Duodenal mucosa (tissue), 2 donors: Measurements from ENCODE around the gene PALLD.

Experiments used
- H3K27ac ChIP-seq: one replicate; pipeline ENCODE4 v1.7.0; 2013; ENCODE audit warnings: low read depth, low read length
- H3K27me3 ChIP-seq, 2 donors: one replicate each; pipeline ENCODE4 v1.7.0; 2013; ENCODE audit warnings: low read length in 2 of 2, control low read depth in 1 of 2; ENCODE audit not compliant: insufficient read depth in 2 of 2, control insufficient read depth in 1 of 2
- H3K36me3 ChIP-seq, 2 donors: one replicate each; pipeline ENCODE4 v1.7.0; 2013; ENCODE audit warnings: low read length in 2 of 2, control low read depth in 1 of 2; ENCODE audit not compliant: insufficient read depth in 2 of 2, control insufficient read depth in 1 of 2
- H3K4me1 ChIP-seq, 2 donors: one replicate each; pipeline ENCODE4 v1.7.0; 2013; ENCODE audit warnings: low read length in 2 of 2, control low read depth in 1 of 2; ENCODE audit not compliant: insufficient read depth in 2 of 2, control insufficient read depth in 1 of 2
- H3K4me3 ChIP-seq, 2 donors: one replicate each; pipeline ENCODE4 v1.7.0; 2013; ENCODE audit warnings: low read length in 2 of 2, low read depth in 1 of 2
- H3K9ac ChIP-seq, 2 donors: one replicate each; pipeline ENCODE4 v1.7.0; 2013; ENCODE audit warnings: low read length in 2 of 2, low read depth in 1 of 2
- H3K9me3 ChIP-seq, 2 donors: one replicate each; pipeline ENCODE4 v1.7.0; 2013; ENCODE audit warnings: low read length in 2 of 2, control low read depth in 1 of 2; ENCODE audit not compliant: control insufficient read depth in 1 of 2

The PALLD gene

DNA sequence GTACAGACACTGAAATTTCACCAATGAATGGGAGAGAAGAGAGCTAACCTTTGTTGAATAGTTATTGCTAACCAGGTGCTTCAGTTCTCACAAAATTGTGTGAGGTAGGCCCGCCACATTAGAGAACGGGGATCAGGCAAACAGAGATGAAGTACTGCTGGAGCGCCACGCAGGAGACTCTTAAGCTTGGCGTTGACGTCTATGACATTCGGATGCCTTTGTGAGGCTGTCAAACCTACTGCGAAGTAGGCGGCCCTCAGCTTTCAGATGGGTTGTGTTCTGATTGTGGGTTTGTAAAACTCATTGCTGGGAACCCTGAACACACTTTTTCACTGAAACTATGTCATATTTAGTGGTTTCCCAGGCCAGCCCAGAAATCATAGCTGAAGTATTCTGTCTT is 339.6 kb downstream of the PALLD start:
- no peaks in the 10 kb centered on the region for H3K9me3 ChIP-seq
- no peak overlapping the region for H3K27ac ChIP-seq
- peaks cover 0 to 3% of the 10 kb centered on the region in 2 donors for H3K27me3 ChIP-seq
- H3K36me3 ChIP-seq = peaks cover 0 to 4% of the 10 kb centered on the region in 2 donors
- no peak overlapping the region for H3K9ac ChIP-seq
- H3K4me1 ChIP-seq = peaks cover 8 to 11% of the 10 kb centered on the region in 2 donors
- no peak overlapping the region for H3K4me3 ChIP-seq

DNA sequence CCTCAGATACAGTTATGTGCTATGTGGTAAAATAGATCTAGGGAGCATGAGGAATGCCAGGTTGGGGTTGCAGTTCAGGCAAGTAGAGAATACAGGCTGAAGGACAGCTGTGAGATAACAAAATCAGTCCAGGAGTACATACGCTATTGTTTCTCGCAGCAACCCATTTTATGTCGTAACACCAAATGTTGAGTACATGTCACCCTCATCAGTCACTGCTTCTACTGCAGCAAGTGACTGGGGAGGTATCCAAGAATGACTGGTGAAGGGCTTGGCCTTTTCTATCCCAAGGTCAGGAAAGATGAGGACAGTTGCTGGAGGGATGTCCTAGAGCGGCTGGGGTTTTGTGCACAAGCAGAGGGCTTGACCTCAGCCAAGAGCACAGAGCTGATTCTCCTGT is 341.1 kb downstream of the PALLD start:
- peaks cover 0 to 4% of the 10 kb centered on the region in 2 donors for H3K36me3 ChIP-seq

DNA sequence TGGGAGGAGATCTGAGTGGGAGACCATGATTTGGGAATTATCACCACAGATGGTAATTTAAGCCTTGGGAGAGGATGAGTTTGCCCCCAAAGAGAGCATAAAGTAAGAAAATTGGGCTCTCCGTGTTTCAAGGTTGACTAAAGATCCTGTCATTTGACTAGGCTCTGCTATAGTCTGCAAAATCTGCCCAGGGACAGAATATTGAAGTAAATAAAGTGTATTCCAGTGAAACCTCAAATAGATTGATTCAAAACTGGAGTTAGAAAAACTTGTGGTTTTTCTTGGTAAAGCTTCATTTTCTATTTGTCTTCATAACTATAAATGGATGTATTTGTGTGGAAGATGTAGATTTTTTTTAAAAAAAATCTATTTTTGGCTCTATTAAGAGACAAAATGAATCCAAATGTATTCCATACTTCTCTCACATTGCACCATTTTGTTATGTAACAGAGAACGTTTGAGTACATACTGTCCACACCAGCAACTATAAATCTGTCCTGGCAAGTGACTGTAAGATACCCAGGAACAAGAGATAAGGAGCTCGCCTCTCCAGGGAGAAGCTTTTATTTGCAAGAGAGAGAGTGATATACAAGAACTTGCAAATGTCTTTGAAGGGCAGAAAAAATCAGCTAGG is 343.0 kb downstream of the PALLD start:
- no peak overlapping the region for H3K9ac ChIP-seq
- H3K4me3 ChIP-seq = no peak overlapping the region
- no peak overlapping the region for H3K27ac ChIP-seq
- no peaks in the 10 kb centered on the region for H3K9me3 ChIP-seq
- H3K4me1 ChIP-seq = peaks cover 4 to 21% of the 10 kb centered on the region in 2 donors
- no peaks in the 10 kb centered on the region for H3K27me3 ChIP-seq
- peaks cover 0 to 4% of the 10 kb centered on the region in 2 donors for H3K36me3 ChIP-seq

More for the DNA sequence above, 341.1 kb downstream of the PALLD start:
- H3K4me3 ChIP-seq = no peak overlapping the region
- H3K27ac ChIP-seq = no peak overlapping the region
- H3K9ac ChIP-seq = no peak overlapping the region
- no peaks in the 10 kb centered on the region for H3K9me3 ChIP-seq
- peaks cover 0 to 3% of the 10 kb centered on the region in 2 donors for H3K27me3 ChIP-seq
- peaks cover 5 to 21% of the 10 kb centered on the region in 2 donors for H3K4me1 ChIP-seq

DNA sequence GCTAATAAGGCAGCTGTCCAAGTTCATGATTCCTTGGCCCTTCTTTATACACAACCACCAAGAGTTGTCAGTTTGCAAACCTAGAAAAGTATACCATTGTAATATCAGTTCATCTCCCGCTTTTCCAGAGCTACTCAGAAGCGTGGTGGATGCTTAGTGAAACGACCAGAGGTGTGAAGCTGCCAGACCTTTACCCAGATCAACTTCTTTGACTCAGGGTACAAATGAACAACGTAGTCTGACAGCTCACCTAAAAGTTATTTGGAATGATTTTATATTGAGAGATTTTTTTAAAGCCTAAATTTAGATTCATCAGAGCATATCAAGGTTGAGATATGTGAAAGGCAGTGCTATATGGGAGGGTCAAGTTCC is 343.5 kb downstream of the PALLD start:
- Histone ChIP-seq H3K27me3 (no peaks in the 10 kb centered on the region), H3K9ac (no peak overlapping the region), H3K4me3 (no peak overlapping the region), H3K36me3 (peaks cover 0 to 4% of the 10 kb centered on the region in 2 donors), H3K4me1 (peaks cover 7 to 21% of the 10 kb centered on the region in 2 donors), H3K9me3 (no peaks in the 10 kb centered on the region), H3K27ac (no peak overlapping the region)

DNA sequence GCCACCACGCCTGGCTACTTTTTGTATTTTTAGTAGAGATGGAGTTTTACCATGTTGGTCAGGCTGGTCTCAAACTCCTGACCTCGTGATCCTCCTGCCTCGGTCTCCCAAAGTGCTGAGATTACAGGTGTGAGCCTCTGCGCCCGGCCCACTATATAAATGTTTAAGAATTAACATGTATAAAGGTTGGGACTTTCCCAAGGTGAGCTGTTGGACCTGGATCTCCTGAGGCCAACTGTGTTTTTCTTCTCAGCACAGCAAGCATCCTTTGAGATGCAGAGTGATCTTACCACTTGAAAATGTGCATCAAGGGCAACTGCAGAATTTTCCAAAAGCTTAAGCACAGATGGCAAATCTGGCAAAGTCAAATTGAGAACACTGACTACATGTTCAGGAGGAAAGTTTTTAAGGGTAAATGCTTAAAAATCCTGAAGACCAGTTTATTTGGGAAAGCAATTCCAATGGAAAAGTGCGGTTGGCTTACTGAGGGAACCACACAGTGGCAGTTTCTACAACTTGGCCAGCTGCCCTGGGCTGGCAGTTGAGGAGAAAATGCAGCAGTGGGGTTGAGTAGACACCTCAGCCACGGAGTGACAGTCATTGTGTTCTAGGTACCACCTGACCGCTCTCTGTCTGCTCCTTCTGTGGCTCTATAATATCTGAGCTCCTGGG is 344.3 kb downstream of the PALLD start:
- Histone ChIP-seq H3K9ac (no peak overlapping the region), H3K36me3 (peaks cover 0 to 1% of the 10 kb centered on the region in 2 donors), H3K27ac (no peak overlapping the region), H3K9me3 (no peaks in the 10 kb centered on the region), H3K4me3 (peak overlapping the region in 1 of 2 donors; percentile 10), H3K4me1 (peaks cover 7 to 21% of the 10 kb centered on the region in 2 donors), H3K27me3 (no peaks in the 10 kb centered on the region)

DNA sequence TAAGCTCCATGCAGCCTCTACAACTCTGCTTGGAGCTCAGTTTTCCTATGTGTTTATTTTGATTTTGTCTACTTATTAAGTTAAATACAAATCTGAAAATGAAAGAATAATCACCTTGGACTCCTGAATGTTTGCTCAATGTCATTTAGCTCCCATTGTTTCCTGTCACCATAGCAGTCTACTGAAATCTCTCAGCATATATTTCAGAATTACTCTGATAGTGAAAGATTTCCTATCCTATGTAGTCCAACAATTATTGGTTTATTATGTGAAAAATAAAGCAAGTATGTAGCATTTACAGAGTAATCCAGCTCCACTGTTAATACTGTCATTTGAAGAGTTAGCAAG is 344.8 kb downstream of the PALLD start:
- H3K9me3 ChIP-seq = no peaks in the 10 kb centered on the region
- no peaks in the 10 kb centered on the region for H3K27me3 ChIP-seq
- H3K27ac ChIP-seq = no peak overlapping the region
- H3K4me1 ChIP-seq = peaks cover 7 to 21% of the 10 kb centered on the region in 2 donors
- H3K36me3 ChIP-seq = no peaks in the 10 kb centered on the region
- H3K9ac ChIP-seq = no peak overlapping the region
- H3K4me3 ChIP-seq = peak overlapping the region in 1 of 2 donors; percentile 10

DNA sequence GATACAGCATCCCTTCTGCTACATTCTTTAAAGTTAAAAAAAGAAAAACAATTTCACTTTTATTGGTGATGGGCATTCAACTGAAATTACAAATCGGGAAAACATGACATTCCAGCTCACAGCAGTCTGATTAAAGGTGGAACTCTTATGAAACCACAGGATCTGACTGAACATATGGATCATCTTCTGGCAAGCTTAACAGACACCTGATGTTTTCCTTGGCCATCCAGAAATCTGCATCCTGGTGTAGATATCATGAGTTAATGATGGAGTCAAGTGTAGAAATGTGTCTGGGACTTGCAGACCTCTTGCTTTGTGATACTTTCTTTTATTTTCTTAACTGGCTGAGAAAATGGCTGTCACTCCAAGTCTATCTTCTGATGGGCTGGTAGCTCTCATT is 345.3 kb downstream of the PALLD start:
- no peaks in the 10 kb centered on the region for H3K36me3 ChIP-seq
- no peak overlapping the region for H3K4me3 ChIP-seq
- peaks cover 7 to 21% of the 10 kb centered on the region in 2 donors for H3K4me1 ChIP-seq
- no peaks in the 10 kb centered on the region for H3K27me3 ChIP-seq
- H3K27ac ChIP-seq = no peak overlapping the region
- no peaks in the 10 kb centered on the region for H3K9me3 ChIP-seq
- peak overlapping the region in 1 of 2 donors; percentile 4 for H3K9ac ChIP-seq

DNA sequence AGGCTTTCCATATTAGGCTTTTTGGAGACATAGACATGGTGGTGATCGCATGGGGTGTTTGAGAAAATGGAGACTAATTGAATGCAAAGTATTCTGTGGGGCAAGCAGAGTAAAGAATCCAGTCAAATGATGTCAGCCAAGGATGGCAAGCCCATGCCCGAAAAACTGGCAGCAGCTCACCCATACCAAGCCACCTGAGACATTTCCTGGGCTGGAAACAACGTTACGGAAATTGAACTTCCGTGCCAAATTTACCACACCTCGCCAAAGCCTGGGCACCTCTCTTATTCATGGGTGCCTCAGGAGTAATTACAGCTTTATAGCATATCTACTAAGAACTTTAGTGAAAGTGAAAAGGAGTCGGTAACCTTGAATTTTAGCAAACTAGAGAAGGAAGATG is 346.8 kb downstream of the PALLD start:
- no peaks in the 10 kb centered on the region for H3K27me3 ChIP-seq
- H3K9ac ChIP-seq = no peak overlapping the region
- no peaks in the 10 kb centered on the region for H3K9me3 ChIP-seq
- no peaks in the 10 kb centered on the region for H3K36me3 ChIP-seq
- H3K4me1 ChIP-seq = peaks cover 11 to 26% of the 10 kb centered on the region in 2 donors
- no peak overlapping the region for H3K4me3 ChIP-seq
- H3K27ac ChIP-seq = no peak overlapping the region

DNA sequence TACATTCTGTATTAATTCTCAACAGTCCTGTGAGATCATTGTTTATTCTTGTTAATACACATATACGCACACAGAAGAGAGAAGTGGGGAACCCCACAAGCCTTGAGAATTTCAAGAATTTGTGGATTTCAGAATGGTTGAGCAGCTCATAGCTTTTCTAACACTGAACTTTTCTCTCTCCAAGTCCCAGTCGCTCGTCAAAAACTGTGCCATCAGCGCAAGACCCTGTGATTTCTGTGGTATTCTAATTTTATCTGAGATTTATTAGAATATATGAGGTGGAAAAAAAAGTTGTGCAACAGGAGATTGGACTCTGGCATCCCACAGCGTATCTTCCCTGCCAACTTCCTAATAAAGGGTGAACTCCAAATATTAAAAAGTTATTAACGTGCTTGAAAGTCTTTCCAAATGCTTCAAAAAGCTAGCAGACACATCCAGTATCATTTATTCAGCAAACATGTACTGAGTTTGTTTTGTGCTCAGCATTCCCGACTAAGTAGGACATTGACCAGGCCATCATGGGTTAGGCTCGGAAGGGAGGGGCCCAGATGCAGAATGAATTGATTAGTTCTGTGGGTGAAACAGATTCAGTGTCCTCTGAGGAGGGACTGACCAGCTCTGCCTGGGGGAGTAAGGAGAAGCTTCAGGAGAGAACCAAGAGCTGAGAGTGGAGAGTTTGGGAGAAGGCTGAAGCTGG is 347.6 kb downstream of the PALLD start:
- Histone ChIP-seq H3K4me3 (no peak overlapping the region), H3K4me1 (peaks cover 16 to 34% of the 10 kb centered on the region in 2 donors), H3K27me3 (no peaks in the 10 kb centered on the region), H3K9ac (no peak overlapping the region), H3K36me3 (no peaks in the 10 kb centered on the region), H3K27ac (peak overlapping the region; percentile 1), H3K9me3 (no peaks in the 10 kb centered on the region)

DNA sequence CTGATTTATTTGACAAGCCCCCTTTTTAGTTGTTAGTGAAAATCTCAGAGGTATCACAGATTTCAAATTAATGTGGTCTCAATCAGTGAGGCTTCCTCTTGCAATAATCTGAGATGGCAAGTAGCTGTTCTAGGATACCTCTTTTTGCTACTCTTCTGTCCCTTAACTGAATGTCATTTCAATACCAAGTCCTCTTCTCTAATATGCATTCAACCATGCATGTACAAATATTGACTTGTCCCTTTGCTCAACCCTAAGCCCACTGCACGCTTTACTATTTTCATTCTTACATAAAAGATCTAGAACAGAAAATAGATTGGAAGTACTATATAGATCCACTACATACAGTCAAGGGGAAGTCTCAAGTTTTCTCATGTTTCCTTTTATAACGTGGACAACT is 349.0 kb downstream of the PALLD start:
- Histone ChIP-seq H3K4me3 (no peak overlapping the region), H3K4me1 (peaks cover 16 to 29% of the 10 kb centered on the region in 2 donors), H3K9ac (no peak overlapping the region), H3K27ac (no peak overlapping the region), H3K9me3 (no peaks in the 10 kb centered on the region), H3K27me3 (no peaks in the 10 kb centered on the region), H3K36me3 (no peaks in the 10 kb centered on the region)
